Measurements from ENCODE around the gene RAD54L2.
"Not testable (repeated sequence)": the region's sequence is repeated elsewhere in the genome, so short reads cannot be mapped to it uniquely, and the experiment has no call there.

Gene RAD54L2, protein sequence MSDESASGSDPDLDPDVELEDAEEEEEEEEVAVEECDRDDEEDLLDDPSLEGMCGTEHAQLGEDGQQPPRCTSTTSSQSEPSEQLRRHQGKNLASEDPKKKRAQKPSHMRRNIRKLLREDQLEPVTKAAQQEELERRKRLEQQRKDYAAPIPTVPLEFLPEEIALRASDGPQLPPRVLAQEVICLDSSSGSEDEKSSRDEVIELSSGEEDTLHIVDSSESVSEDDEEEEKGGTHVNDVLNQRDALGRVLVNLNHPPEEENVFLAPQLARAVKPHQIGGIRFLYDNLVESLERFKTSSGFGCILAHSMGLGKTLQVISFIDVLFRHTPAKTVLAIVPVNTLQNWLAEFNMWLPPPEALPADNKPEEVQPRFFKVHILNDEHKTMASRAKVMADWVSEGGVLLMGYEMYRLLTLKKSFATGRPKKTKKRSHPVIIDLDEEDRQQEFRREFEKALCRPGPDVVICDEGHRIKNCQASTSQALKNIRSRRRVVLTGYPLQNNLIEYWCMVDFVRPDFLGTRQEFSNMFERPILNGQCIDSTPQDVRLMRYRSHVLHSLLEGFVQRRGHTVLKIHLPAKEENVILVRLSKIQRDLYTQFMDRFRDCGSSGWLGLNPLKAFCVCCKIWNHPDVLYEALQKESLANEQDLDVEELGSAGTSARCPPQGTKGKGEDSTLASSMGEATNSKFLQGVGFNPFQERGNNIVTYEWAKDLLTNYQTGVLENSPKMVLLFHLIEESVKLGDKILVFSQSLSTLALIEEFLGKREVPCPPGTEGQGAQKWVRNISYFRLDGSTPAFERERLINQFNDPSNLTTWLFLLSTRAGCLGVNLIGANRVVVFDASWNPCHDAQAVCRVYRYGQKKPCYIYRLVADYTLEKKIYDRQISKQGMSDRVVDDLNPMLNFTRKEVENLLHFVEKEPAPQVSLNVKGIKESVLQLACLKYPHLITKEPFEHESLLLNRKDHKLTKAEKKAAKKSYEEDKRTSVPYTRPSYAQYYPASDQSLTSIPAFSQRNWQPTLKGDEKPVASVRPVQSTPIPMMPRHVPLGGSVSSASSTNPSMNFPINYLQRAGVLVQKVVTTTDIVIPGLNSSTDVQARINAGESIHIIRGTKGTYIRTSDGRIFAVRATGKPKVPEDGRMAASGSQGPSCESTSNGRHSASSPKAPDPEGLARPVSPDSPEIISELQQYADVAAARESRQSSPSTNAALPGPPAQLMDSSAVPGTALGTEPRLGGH (N-terminal part only)

GRCh38 chr3:51538459-51539290, at the start of gene RAD54L2:
RAD54L2 (plus strand) TSS chr3:51538719; CDS start chr3:51590421, 51,702 bp downstream.
- DNase-seq (ENCODE audit: low read depth), result peak; percentile 54

GRCh38 chr3:51498876-51499738, 39.4 kb upstream of the RAD54L2 start:
- DNase-seq (ENCODE audit: low read depth), result peak; percentile 87

DNA sequence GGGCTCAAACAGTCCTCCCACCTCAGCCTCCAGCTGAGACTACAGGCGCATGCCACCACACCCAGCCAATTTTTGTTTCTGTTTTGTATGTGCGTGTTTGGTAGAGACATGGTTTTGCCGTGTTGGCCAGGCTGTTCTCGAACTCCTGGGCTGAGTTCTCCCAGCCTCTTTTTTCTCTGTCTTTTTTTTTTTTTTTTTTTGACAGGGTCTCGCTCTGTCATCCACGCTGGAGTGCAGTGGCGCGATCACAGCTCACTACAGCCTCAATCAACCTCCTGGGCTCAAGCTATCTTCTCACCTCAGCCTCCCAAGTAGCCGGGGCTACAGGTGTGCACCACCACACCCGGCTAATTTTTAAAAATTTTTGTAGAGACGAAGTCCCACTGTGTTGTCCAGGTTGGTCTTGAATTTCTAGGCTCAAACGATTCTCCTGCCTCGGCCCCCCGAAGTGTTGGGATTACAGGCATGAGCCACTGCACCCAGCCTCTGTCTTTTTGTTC, 37.8 kb upstream of the RAD54L2 start:
- no peak for DNase-seq (ENCODE audit: low read depth)

- peak; percentile 68 for DNase-seq (ENCODE audit: low read depth)
Measured at GRCh38 chr3:51501833-51502561, 36.5 kb upstream of the RAD54L2 start.

DNA sequence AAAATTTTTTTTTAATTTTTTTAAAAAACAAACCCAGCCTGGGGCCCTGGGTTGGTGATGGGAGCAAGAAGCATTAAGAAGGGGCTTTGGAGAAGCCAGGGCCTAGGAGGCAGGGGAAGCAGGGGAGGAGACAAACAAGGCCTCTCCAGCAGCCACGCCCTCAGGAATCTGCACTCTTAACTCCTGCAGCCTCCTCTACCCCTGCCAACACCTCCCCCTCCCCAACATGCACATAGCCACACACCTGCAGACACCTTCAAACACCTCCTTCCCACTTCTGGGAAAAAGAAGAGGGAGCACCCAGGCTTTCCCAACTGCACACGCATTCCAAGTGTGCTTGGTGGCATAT, 36.0 kb upstream of the RAD54L2 start:
- no peak for DNase-seq (ENCODE audit: low read depth)

GRCh38 chr3:51503007-51503406, 35.5 kb upstream of the RAD54L2 start:
- no peak for DNase-seq (ENCODE audit: low read depth)

- DNase-seq (ENCODE audit: low read depth), result no peak
Measured at GRCh38 chr3:51508255-51508654, 30.3 kb upstream of the RAD54L2 start.

DNA sequence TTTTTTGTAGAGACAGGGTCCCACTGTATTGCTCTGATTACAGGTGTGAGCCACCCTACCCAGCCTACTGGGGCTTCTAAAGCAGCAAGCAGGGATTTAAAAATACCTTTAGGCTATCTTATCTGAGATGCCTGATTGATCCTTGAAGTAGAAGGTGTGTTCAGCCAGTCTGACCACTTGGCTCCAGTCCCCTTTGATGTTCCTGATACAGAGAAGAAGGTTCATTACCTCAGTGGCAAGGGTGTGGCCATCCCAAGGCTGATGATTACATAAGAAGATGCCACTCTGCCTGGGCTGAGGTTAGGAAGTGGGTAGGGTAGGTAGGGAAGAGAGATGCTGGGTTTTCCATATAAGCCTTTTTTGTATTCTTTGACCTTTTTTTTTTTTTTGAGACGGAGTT, 27.5 kb upstream of the RAD54L2 start:
- no peak for DNase-seq (ENCODE audit: low read depth)

DNA sequence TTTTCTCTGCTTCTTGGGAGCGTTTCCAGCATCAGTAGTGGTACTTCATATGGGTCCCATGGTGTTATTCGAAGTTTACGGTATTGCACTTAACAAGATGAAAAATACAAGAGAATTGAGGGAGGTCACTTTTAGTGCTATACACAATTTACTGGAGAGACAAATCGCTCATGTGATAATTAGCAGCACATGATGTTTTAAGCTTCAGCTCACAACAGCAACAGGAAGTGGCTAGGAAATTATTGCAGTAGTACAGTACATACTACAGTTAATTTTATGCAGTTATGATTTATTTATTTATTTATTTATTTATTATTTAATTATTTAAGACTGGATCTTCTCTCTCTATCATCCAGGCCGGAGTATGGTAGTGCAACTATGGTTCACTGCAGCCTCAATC, 24.3 kb upstream of the RAD54L2 start:
- DNase-seq (ENCODE audit: low read depth), result no peak

GRCh38 chr3:51519848-51520247, 18.7 kb upstream of the RAD54L2 start:
- no peak for DNase-seq (ENCODE audit: low read depth)

GRCh38 chr3:51520906-51521730, 17.4 kb upstream of the RAD54L2 start:
- DNase-seq (ENCODE audit: low read depth), result not testable (repeated sequence)

GRCh38 chr3:51522273-51522962, 16.1 kb upstream of the RAD54L2 start:
- DNase-seq (ENCODE audit: low read depth), result no peak

- DNase-seq (ENCODE audit: low read depth), result not testable (repeated sequence)
Measured at GRCh38 chr3:51524874-51525273, 13.6 kb upstream of the RAD54L2 start.

DNA sequence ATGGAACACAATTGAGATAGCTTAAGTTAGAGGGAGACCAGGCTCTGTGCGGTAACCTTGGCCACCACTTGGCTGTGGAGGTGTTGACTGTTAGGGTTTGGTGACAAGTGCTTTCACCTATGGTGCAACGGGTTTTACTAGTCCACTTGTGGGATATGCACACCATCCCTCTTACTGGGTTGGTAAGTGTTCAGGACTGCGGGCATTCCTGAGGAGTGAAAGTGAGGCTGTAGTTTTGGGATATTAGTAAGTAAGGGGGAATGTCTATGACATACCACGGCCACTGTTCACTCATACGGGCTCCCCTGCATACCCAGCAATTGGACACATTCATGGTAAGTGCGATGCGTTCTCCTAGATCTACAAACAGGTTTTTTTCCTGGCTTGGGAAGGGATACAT, 8.0 kb upstream of the RAD54L2 start:
- DNase-seq (ENCODE audit: low read depth), result no peak

DNA sequence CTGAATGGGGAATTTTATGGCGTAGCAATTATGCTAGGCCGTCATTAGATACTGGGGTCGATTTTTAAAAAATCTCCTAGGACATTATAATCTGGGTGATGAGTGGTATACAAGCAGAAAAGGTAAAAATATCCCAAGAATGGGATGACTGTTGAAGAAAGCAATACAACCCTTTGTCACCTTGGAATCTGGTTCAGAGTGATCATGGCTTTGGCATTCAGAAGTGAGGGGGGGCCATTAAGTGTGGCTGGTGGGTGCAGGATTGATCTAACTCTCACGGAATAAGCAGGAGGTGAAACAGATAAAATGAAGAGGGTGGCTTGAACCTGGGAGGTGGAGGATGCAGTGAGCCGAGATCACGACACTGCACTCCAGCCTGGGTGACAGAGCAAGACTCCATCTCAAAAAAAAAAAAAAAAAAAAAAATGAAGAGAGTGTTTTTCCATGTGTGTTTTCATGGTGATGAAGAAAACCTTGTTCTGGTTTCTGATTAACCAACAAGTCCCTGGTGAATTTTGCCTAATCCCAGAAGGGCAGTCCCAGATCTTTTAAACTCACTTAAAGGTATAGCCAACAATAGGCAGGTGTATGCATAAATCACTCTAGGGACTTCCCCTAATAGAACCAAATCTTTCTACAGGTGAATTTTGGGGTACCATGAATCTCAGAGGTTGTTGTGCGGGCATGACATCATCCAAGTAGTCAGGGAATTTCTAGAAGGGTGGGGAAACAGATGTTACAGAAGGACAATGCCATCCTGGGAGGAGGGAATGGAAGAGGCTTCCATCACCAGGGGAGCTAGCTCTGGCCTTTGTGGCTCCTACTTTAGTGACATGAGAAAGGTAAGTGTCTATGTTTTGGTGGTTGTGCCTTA, 3.1 kb upstream of the RAD54L2 start:
- no peak for DNase-seq (ENCODE audit: low read depth)

DNA sequence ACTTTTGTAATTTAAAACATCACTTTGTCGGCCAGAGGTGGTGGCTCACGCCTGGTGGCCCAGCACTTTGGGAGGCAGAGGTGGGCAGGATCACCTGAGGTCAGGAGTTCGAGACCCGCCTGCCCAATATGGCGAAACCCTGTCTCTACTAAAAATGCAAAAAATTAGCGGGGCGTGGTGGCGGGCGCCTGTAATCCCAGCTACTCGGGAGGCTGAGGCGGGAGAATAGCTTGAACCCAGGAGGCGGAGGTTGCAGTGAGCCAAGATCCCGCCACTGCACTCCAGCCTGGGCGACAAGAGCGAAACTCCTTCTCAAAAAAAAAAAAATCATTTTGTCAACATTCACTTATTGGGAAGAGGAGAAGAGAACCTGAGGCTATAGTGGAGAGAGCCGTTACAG, 888 bp upstream of the RAD54L2 start:
- DNase-seq (ENCODE audit: low read depth), result not testable (repeated sequence)

GRCh38 chr3:51538115-51538458, 432 bp upstream of the RAD54L2 start:
- DNase-seq (ENCODE audit: low read depth), result no peak
